HUDEP-2 (cell line): ENCODE data around the gene HDAC5.
"Not testable (repeated sequence)": the region's sequence is repeated elsewhere in the genome, so short reads cannot be mapped to it uniquely, and the experiment has no call there.

Source experiments
- DNase-seq, 76 experiments: peaks; one replicate each; lab custom pipeline; 2025; ENCODE audit not compliant: unreplicated experiment in 76 of 76; lab: John Stamatoyannopoulos, UW

Gene HDAC5

GRCh38 chr17:44112284-44113280 is 10.9 kb downstream of the HDAC5 start:
- peak in 7 of 76 experiments; percentile 5 to 25 (median 8) for DNase-seq

GRCh38 chr17:44111777-44112176 is 11.7 kb downstream of the HDAC5 start:
- DNase-seq = no peak

GRCh38 chr17:44110823-44111633 is 12.4 kb downstream of the HDAC5 start:
- peak in 74 of 76 experiments; percentile 37 to 95 (median 83) for DNase-seq

- no peak for DNase-seq
Measured at GRCh38 chr17:44110011-44110686, 13.3 kb downstream of the HDAC5 start.

GRCh38 chr17:44109312-44109630 is 14.2 kb downstream of the HDAC5 start:
- DNase-seq = no peak

GRCh38 chr17:44108440-44109311 is 14.8 kb downstream of the HDAC5 start:
- DNase-seq = peak in 7 of 76 experiments; percentile 9 to 57 (median 21)

- DNase-seq = no peak
Measured at GRCh38 chr17:44106801-44107200, 16.6 kb downstream of the HDAC5 start.

- no peak for DNase-seq
Measured at GRCh38 chr17:44105941-44106340, 17.5 kb downstream of the HDAC5 start.

GRCh38 chr17:44105483-44105882 is 18.0 kb downstream of the HDAC5 start:
- DNase-seq = no peak

- no peak for DNase-seq
Measured at GRCh38 chr17:44102849-44103622, 20.4 kb downstream of the HDAC5 start.

GRCh38 chr17:44101858-44102257 is 21.6 kb downstream of the HDAC5 start:
- not testable (repeated sequence) for DNase-seq

GRCh38 chr17:44097110-44097958 is 26.1 kb downstream of the HDAC5 start:
- no peak for DNase-seq

- DNase-seq = peak in 8 of 76 experiments; percentile 11 to 53 (median 24)
Measured at GRCh38 chr17:44095647-44096496, 27.6 kb downstream of the HDAC5 start.

GRCh38 chr17:44095388-44095646 is 28.1 kb downstream of the HDAC5 start:
- no peak for DNase-seq

GRCh38 chr17:44094701-44095387 is 28.6 kb downstream of the HDAC5 start:
- no peak for DNase-seq

GRCh38 chr17:44093231-44093900 is 30.1 kb downstream of the HDAC5 start:
- no peak for DNase-seq

GRCh38 chr17:44092051-44092450 is 31.4 kb downstream of the HDAC5 start:
- DNase-seq = no peak
